ENCODE results near the gene ONECUT3. TPM values are rescaled to one million over a fixed set of nuclear protein-coding genes. Genes with fewer than 3 reads are reported as not detected.

Gene ONECUT3
- total RNA-seq, 3 donors from 2014 or later, result not detected

GRCh38 chr19:1768918-1769644 is 15.8 kb downstream of the ONECUT3 start:
- Histone ChIP-seq H3K9me3 (peaks cover 15 to 23% of the 10 kb centered on the region in 2 donors), H3K27ac (no peak overlapping the region), H3K4me3 (no peak overlapping the region), H3K4me1 (no peaks in the 10 kb centered on the region), H3K36me3 (no peaks in the 10 kb centered on the region), H3K27me3 (peaks cover 12 to 89% of the 10 kb centered on the region in 2 donors)
- intact Hi-C loops (cut with DNase I; ENCODE audit: low total_unique reads), result no loop called here
- TF ChIP-seq POLR2A (IDR thresholded peaks at IDR 0.05) (no peak), POLR2AphosphoS5 (IDR thresholded peaks at IDR 0.05) (no peak), CTCF (IDR thresholded peaks at IDR 0.05) (no peak)
- no peak for DNase-seq (ENCODE audit: low spot score in 2 of 2)

GRCh38 chr19:1769645-1769985 is 16.3 kb downstream of the ONECUT3 start:
- intact Hi-C loops (cut with DNase I; ENCODE audit: low total_unique reads), result no loop called here
- no peak for DNase-seq (ENCODE audit: low spot score in 2 of 2)
- H3K27me3 ChIP-seq, result peaks cover 12 to 89% of the 10 kb centered on the region in 2 donors

GRCh38 chr19:1770866-1771576 is 17.7 kb downstream of the ONECUT3 start:
- no peak for DNase-seq (ENCODE audit: low spot score in 2 of 2)
- Histone ChIP-seq H3K36me3 (no peaks in the 10 kb centered on the region), H3K27ac (no peak overlapping the region), H3K27me3 (peaks cover 20 to 89% of the 10 kb centered on the region in 2 donors), H3K9me3 (peaks cover 21 to 31% of the 10 kb centered on the region in 2 donors), H3K4me3 (no peak overlapping the region), H3K4me1 (no peaks in the 10 kb centered on the region)
- TF ChIP-seq POLR2AphosphoS5 (IDR thresholded peaks at IDR 0.05) (no peak), CTCF (IDR thresholded peaks at IDR 0.05) (no peak), POLR2A (IDR thresholded peaks at IDR 0.05) (no peak)
- intact Hi-C loops (cut with DNase I; ENCODE audit: low total_unique reads), result no loop called here

More at GRCh38 chr19:1769645-1769985, 16.3 kb downstream of the ONECUT3 start:
- peaks cover 15 to 23% of the 10 kb centered on the region in 2 donors for H3K9me3 ChIP-seq
- H3K27ac ChIP-seq, result no peak overlapping the region
- no peaks in the 10 kb centered on the region for H3K36me3 ChIP-seq
- TF ChIP-seq POLR2A (IDR thresholded peaks at IDR 0.05) (no peak), CTCF (IDR thresholded peaks at IDR 0.05) (no peak), POLR2AphosphoS5 (IDR thresholded peaks at IDR 0.05) (no peak)
- H3K4me1 ChIP-seq, result no peaks in the 10 kb centered on the region
- no peak overlapping the region for H3K4me3 ChIP-seq

GRCh38 chr19:1773184-1773583 is 19.9 kb downstream of the ONECUT3 start:
- H3K36me3 ChIP-seq, result no peaks in the 10 kb centered on the region
- TF ChIP-seq POLR2AphosphoS5 (IDR thresholded peaks at IDR 0.05), result no peak
- TF ChIP-seq CTCF (IDR thresholded peaks at IDR 0.05), result no peak
- no peak for TF ChIP-seq POLR2A (IDR thresholded peaks at IDR 0.05)
- no peak overlapping the region for H3K4me3 ChIP-seq
- no peaks in the 10 kb centered on the region for H3K4me1 ChIP-seq
- H3K27me3 ChIP-seq, result peaks cover 17 to 86% of the 10 kb centered on the region in 2 donors
- H3K27ac ChIP-seq, result no peak overlapping the region
- peaks cover 21 to 31% of the 10 kb centered on the region in 2 donors for H3K9me3 ChIP-seq
- intact Hi-C loops (cut with DNase I; ENCODE audit: low total_unique reads), result no loop called here
- no peak for DNase-seq (ENCODE audit: low spot score in 2 of 2)

Data from breast epithelium (tissue), 4 donors.